Natural killer cell (primary cell): ENCODE measurements around the gene SUSD2. TPM values are rescaled to one million over a fixed set of nuclear protein-coding genes. Genes with fewer than 3 reads are reported as not detected.

Experiments
- ATAC-seq, 3 donors: fragments of 150-1000 bp in 2 of 3; fragments of 200-7000 bp in 1 of 3; cut with Tn5 transposase; 1 replicate in 1 of 3; 2 replicates in 2 of 3; pipeline ENCODE4 v1.10.0; 2021; ENCODE audit warnings: mild to moderate bottlenecking in 2 of 3, moderate library complexity in 2 of 3
- DNase-seq, 2 donors: peaks; one replicate each; pipeline versions ENCODE4 v3.0.0 to v3.0.0-alpha.2; 2013 to 2021; ENCODE audit warnings: mixed read lengths in 1 of 2
- H3K27ac ChIP-seq: one replicate; pipeline ENCODE4 v1.5.1; 2013; ENCODE audit warnings: mild to moderate bottlenecking, low read length
- H3K27me3 ChIP-seq: one replicate; pipeline ENCODE4 v1.6.1; 2013; ENCODE audit warnings: low read length; ENCODE audit not compliant: control insufficient read depth, insufficient read depth
- H3K36me3 ChIP-seq: one replicate; pipeline ENCODE4 v1.6.1; 2013; ENCODE audit warnings: low read length; ENCODE audit not compliant: control insufficient read depth, insufficient read depth
- H3K4me1 ChIP-seq: one replicate; pipeline ENCODE4 v1.6.1; 2013; ENCODE audit warnings: low read length; ENCODE audit not compliant: control insufficient read depth, insufficient read depth
- H3K4me3 ChIP-seq: one replicate; pipeline ENCODE4 v1.5.1; 2013; ENCODE audit warnings: low read length
- H3K9me3 ChIP-seq: one replicate; pipeline ENCODE4 v1.6.1; 2013; ENCODE audit warnings: low read length; ENCODE audit not compliant: control insufficient read depth, insufficient read depth
- H3K27ac Mint-ChIP-seq, 2 donors: one replicate each; pipeline ENCODE4 v1.8.0; 2022; ENCODE audit warnings: mild to moderate bottlenecking in 2 of 2, mixed read lengths in 2 of 2, moderate library complexity in 1 of 2
- H3K27me3 Mint-ChIP-seq, 2 donors: one replicate each; pipeline ENCODE4 v1.8.0; 2022; ENCODE audit warnings: low read depth in 2 of 2, mixed read lengths in 2 of 2
- H3K36me3 Mint-ChIP-seq: one replicate; pipeline ENCODE4 v1.8.0; 2022; ENCODE audit warnings: mixed read lengths
- H3K4me1 Mint-ChIP-seq, 2 donors: one replicate each; pipeline ENCODE4 v1.8.0; 2022; ENCODE audit warnings: mixed read lengths in 2 of 2
- H3K4me3 Mint-ChIP-seq: one replicate; pipeline ENCODE4 v1.8.0; 2022; ENCODE audit warnings: mild to moderate bottlenecking, moderate library complexity, mixed read lengths
- H3K9me3 Mint-ChIP-seq, 2 donors: one replicate each; pipeline ENCODE4 v1.8.0; 2022; ENCODE audit warnings: mixed read lengths in 2 of 2
- CTCF ChIP-seq: fragments of 200-600 bp; IDR thresholded peaks from one replicate; pipeline ENCODE4 v1.8.0; 2022; ENCODE audit warnings: antibody characterized with exemption
- WGBS: methylation state at CpG from one replicate; pipeline ENCODE4 v1.1.7; 2013; ENCODE audit warnings: missing lambda C conversion rate; ENCODE audit not compliant: insufficient coverage; 5-methylcytosine and 5-hydroxymethylcytosine counted together
- intact Hi-C: fragments of 100-400 bp; cut with micrococcal nuclease; formaldehyde crosslinking; loops from one replicate; pipeline ENCODE4 v1.14.2; 2022
- total RNA-seq, 4 donors: library from RNA; stranded (reverse); fragments of 120-200 nt in 1 of 4; gene quantifications; one replicate each; pipeline versions ENCODE4 v1.2.3 to v1.2.4, GENCODE V29; 2013 to 2022

The SUSD2 gene
- total RNA-seq, 3 donors from 2014 or later (not counting 1 experiment from before 2014, with no cell fraction given) = 0.75 to 1.7 (median 1.5) TPM

GRCh38 chr22:24178502-24179440, 2.5 kb upstream of the SUSD2 start:
- no peaks in the 10 kb centered on the region for H3K27me3 Mint-ChIP-seq
- no peaks in the 10 kb centered on the region for H3K4me1 ChIP-seq
- no peak overlapping the region for H3K27ac ChIP-seq
- ATAC-seq (no peak), DNase-seq (no peak)
- H3K36me3 ChIP-seq = peaks cover 42% of the 10 kb centered on the region
- intact Hi-C loops = no loop called here
- no peak for TF ChIP-seq CTCF
- H3K4me3 Mint-ChIP-seq = no peak overlapping the region
- H3K4me1 Mint-ChIP-seq = peaks cover 0 to 12% of the 10 kb centered on the region in 2 donors
- H3K27ac Mint-ChIP-seq = peak overlapping the region in 1 of 2 donors; percentile 45
- no peak overlapping the region for H3K4me3 ChIP-seq
- WGBS = 91% methylated on average over 21 of the region's 21 CpGs
- H3K27me3 ChIP-seq = no peaks in the 10 kb centered on the region
- no peaks in the 10 kb centered on the region for H3K36me3 Mint-ChIP-seq
- H3K9me3 ChIP-seq = no peaks in the 10 kb centered on the region
- H3K9me3 Mint-ChIP-seq = no peaks in the 10 kb centered on the region

GRCh38 chr22:24179478-24180210, 1.6 kb upstream of the SUSD2 start:
- Mint-ChIP-seq H3K4me3 (no peak overlapping the region), H3K9me3 (no peaks in the 10 kb centered on the region), H3K27ac (peak overlapping the region in 1 of 2 donors; percentile 45), H3K4me1 (peaks cover 0 to 12% of the 10 kb centered on the region in 2 donors), H3K36me3 (no peaks in the 10 kb centered on the region), H3K27me3 (no peaks in the 10 kb centered on the region)
- WGBS = 86% methylated on average over 17 of the region's 17 CpGs
- H3K4me1 ChIP-seq = no peaks in the 10 kb centered on the region
- no peaks in the 10 kb centered on the region for H3K27me3 ChIP-seq
- H3K9me3 ChIP-seq = no peaks in the 10 kb centered on the region
- no peak for TF ChIP-seq CTCF
- intact Hi-C loops = loop anchor here (10.0 kb wide), 1 partner anchor 345 kb away; no protein-coding TSS in a partner anchor
- H3K36me3 ChIP-seq = peaks cover 36% of the 10 kb centered on the region
- ATAC-seq = no peak
- no peak overlapping the region for H3K27ac ChIP-seq
- H3K4me3 ChIP-seq = no peak overlapping the region
- DNase-seq = no peak

- H3K4me1 Mint-ChIP-seq = peaks cover 0 to 4% of the 10 kb centered on the region in 2 donors
- no peaks in the 10 kb centered on the region for H3K9me3 ChIP-seq
- H3K27me3 Mint-ChIP-seq = no peaks in the 10 kb centered on the region
- H3K4me1 ChIP-seq = no peaks in the 10 kb centered on the region
- H3K27ac ChIP-seq = no peak overlapping the region
- intact Hi-C loops = loop anchor here (10.0 kb wide), 1 partner anchor 344 kb away; no protein-coding TSS in a partner anchor
- no peak overlapping the region for H3K4me3 Mint-ChIP-seq
- no peak overlapping the region for H3K4me3 ChIP-seq
- ATAC-seq = no peak
- no peaks in the 10 kb centered on the region for H3K27me3 ChIP-seq
- H3K27ac Mint-ChIP-seq = no peak overlapping the region
- no peak for DNase-seq
- 84% methylated on average over 16 of the region's 16 CpGs for WGBS
- TF ChIP-seq CTCF = no peak
- H3K36me3 ChIP-seq = peaks cover 29% of the 10 kb centered on the region
- H3K9me3 Mint-ChIP-seq = no peaks in the 10 kb centered on the region
- no peaks in the 10 kb centered on the region for H3K36me3 Mint-ChIP-seq
These were observed 785 bp upstream of the SUSD2 start for GRCh38 chr22:24180316-24181087.
